ENCODE measurements around the gene STAT1. TPM values are rescaled to one million over a fixed set of nuclear protein-coding genes. Genes with fewer than 3 reads are reported as not detected.
A peak's percentile ranks its signal among the peaks of the same experiment; 100 is the strongest.

Gene STAT1
- total RNA-seq, 2 experiments from 2014 or later = 293 to 311 TPM

DNA sequence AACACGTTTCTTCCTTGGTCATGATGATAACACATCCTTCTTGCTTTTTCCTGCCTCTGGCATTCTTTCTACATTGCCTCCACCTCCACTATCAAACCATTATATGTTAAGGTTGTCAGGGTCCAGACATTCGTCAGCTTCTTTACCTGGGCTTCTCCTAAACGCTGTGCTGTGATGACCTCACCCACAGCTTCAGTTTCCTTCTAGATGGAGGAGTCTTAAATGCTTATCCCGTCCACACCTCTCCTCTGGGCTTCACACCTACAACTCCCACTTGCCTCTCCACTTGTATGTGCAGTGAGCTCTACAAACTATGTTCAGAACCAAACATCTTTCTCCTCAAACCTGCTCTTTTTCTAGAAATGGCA lies 666 bp upstream of the STAT1 start:
- DNase-seq (no peak), ATAC-seq (peak; percentile 7)
- intact Hi-C loops (cut with micrococcal nuclease) = loop anchor here (2.0 to 5.0 kb wide), 2 partner anchors 50 to 132 kb away; partner anchors contain the start of gene GLS
- Mint-ChIP-seq H3K9me3 (peaks cover 12% of the 10 kb centered on the region), H3K4me1 (ENCODE audit: low read depth) (peaks cover 37% of the 10 kb centered on the region), H3K27me3 (no peaks in the 10 kb centered on the region), H3K36me3 (ENCODE audit: low read depth) (peaks cover 15% of the 10 kb centered on the region), H3K4me3 (no peak overlapping the region), H3K27ac (no peak overlapping the region)
- CTCF ChIA-PET = interaction anchor here (0.9 to 2.0 kb wide), 5 partner anchors 10 to 203 kb away, joined by 3 to 6 read pairs (median 3); no protein-coding TSS in a partner anchor
- TF ChIP-seq, protein P1, sequence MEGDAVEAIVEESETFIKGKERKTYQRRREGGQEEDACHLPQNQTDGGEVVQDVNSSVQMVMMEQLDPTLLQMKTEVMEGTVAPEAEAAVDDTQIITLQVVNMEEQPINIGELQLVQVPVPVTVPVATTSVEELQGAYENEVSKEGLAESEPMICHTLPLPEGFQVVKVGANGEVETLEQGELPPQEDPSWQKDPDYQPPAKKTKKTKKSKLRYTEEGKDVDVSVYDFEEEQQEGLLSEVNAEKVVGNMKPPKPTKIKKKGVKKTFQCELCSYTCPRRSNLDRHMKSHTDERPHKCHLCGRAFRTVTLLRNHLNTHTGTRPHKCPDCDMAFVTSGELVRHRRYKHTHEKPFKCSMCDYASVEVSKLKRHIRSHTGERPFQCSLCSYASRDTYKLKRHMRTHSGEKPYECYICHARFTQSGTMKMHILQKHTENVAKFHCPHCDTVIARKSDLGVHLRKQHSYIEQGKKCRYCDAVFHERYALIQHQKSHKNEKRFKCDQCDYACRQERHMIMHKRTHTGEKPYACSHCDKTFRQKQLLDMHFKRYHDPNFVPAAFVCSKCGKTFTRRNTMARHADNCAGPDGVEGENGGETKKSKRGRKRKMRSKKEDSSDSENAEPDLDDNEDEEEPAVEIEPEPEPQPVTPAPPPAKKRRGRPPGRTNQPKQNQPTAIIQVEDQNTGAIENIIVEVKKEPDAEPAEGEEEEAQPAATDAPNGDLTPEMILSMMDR (IDR thresholded peaks at IDR 0.05) = no peak
- POLR2A ChIA-PET = interaction anchor here (0.8 to 7.9 kb wide), 16 partner anchors 12 to 663 kb away, joined by 3 to 178 read pairs (median 4); partner anchors contain the start of genes GLS and STAT4

DNA sequence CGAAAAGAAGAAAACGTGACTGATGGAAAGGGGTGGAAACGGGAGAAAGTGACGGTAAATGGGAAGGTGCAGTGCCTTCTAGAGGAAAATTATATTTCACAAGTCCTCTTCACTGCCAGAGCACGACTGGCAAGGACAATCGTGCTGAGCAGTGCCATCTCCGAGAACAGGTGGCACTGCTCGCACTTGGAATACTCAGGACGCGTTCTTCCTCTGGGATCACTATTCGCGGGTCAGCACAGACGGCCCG lies 364 bp downstream of the STAT1 start:
- Mint-ChIP-seq H3K27ac (no peak overlapping the region), H3K4me1 (ENCODE audit: low read depth) (peaks cover 35% of the 10 kb centered on the region), H3K27me3 (no peaks in the 10 kb centered on the region), H3K4me3 (no peak overlapping the region), H3K36me3 (ENCODE audit: low read depth) (peaks cover 24% of the 10 kb centered on the region), H3K9me3 (peaks cover 12% of the 10 kb centered on the region)
- POLR2A ChIA-PET = interaction anchor here (0.8 to 7.9 kb wide), 11 partner anchors 13 to 136 kb away, joined by 3 to 178 read pairs (median 8); partner anchors contain the start of genes GLS and STAT4
- CTCF ChIA-PET = interaction anchor here (0.5 to 1.1 kb wide), 2 partner anchors 30 to 110 kb away, joined by 3 read pairs; no protein-coding TSS in a partner anchor
- intact Hi-C loops (cut with micrococcal nuclease) = loop anchor here (1.0 to 5.0 kb wide), 2 partner anchors 9 to 131 kb away; partner anchors contain the start of gene GLS
- no peak for DNase-seq
- no peak for ATAC-seq
- TF ChIP-seq, protein P1 (IDR thresholded peaks at IDR 0.05) = no peak

DNA sequence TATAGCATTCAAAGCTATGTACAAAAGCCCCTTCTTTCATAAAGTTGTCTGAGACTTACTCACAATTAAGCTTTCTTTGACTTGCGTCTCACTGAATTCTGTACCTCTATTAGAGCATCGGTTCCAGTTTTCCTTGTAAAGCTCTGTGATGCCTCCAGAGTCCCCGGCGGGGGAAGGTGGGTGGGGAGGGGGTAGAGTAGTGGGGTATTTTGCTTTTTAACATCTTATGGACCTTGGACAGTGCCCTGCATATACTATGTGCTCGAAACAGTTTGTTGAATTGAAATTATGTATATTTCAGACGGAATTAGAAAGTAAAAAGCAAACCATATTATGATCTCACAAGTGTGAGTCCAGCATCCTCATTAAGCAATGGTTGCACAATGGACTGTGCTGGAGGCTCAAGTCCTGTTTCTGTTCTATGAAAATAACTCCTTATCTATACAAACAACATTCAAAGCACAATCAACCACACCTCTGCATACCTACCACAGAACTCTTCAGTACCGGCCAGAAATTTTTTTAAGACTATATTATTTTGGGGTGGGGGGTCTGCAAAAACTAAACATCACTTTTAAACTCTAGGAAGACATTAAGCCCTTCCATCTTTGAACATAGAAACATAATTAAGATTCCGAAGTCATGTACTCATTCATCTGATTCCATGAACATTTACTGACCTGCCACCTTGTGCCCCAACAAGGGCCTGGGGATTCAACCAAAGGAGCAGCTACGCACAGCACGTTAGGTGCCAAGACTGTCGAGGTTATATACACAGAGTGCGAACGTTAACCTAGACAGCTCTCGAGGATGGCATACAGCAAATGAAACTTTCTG lies 908 bp downstream of the STAT1 start:
- DNase-seq = no peak
- no peak for ATAC-seq
- POLR2A ChIA-PET = interaction anchor here (0.6 to 7.9 kb wide), 24 partner anchors 7 to 604 kb away, joined by 3 to 178 read pairs (median 4); partner anchors contain the start of genes GLS and STAT4
- H3K9me3 Mint-ChIP-seq = peaks cover 12% of the 10 kb centered on the region
- no peak overlapping the region for H3K27ac Mint-ChIP-seq
- H3K4me3 Mint-ChIP-seq = no peak overlapping the region
- peaks cover 36% of the 10 kb centered on the region for H3K4me1 Mint-ChIP-seq (ENCODE audit: low read depth)
- intact Hi-C loops (cut with micrococcal nuclease) = loop anchor here (1.0 to 5.0 kb wide), 2 partner anchors 9 to 131 kb away; partner anchors contain the start of gene GLS
- TF ChIP-seq, protein P1 (IDR thresholded peaks at IDR 0.05) = no peak
- CTCF ChIA-PET = interaction anchor here (0.5 to 2.8 kb wide), 5 partner anchors 16 to 142 kb away, joined by 3 to 12 read pairs (median 5); no protein-coding TSS in a partner anchor
- H3K36me3 Mint-ChIP-seq (ENCODE audit: low read depth) = peaks cover 29% of the 10 kb centered on the region
- H3K27me3 Mint-ChIP-seq = no peaks in the 10 kb centered on the region

DNA sequence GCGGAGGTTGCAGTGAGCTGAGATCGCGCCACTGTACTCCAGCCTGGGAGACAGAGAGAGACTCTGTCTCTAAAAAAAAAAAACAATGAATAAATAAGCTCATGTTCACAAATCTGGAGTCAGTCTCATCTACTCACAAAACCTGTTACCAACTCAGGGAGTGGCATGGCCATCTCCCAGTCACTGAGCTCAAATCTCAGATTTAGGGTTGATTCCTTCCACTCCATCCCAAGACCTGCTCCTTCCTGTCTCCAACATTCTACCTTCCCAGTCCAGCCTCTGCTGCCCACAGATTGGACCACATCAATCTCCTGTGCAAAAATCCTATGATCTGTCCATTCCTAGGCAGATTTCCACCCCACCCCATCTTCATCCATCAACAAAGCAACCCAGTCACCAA lies 1.6 kb downstream of the STAT1 start:
- Mint-ChIP-seq H3K9me3 (peaks cover 12% of the 10 kb centered on the region), H3K36me3 (ENCODE audit: low read depth) (peaks cover 35% of the 10 kb centered on the region), H3K27ac (no peak overlapping the region), H3K27me3 (no peaks in the 10 kb centered on the region), H3K4me1 (ENCODE audit: low read depth) (peaks cover 35% of the 10 kb centered on the region), H3K4me3 (no peak overlapping the region)
- TF ChIP-seq, protein P1 (IDR thresholded peaks at IDR 0.05) = no peak
- DNase-seq (no peak), ATAC-seq (no peak)
- intact Hi-C loops (cut with micrococcal nuclease) = loop anchor here (5.0 kb wide), 1 partner anchor 130 kb away; the partner anchor contains the start of gene GLS
- CTCF ChIA-PET = interaction anchor here (0.6 to 2.8 kb wide), 7 partner anchors 15 to 144 kb away, joined by 3 to 12 read pairs (median 4); no protein-coding TSS in a partner anchor
- POLR2A ChIA-PET = interaction anchor here (0.6 to 7.9 kb wide), 24 partner anchors 8 to 667 kb away, joined by 3 to 178 read pairs (median 4); partner anchors contain the start of genes GLS and STAT4

Data from activated CD8-positive, alpha-beta T cell treated with anti-CD3 and anti-CD28 coated beads for 36 hours (primary cell).